Heart left ventricle (tissue), 16 donors: ENCODE measurements around the gene MRPL18. TPM values are rescaled to one million over a fixed set of nuclear protein-coding genes. Genes with fewer than 3 reads are reported as not detected.

ENCODE experiments used
- ATAC-seq, 4 donors: fragments of 200-7000 bp; cut with Tn5 transposase; one replicate each; pipeline ENCODE4 v1.9.1; 2020 to 2022; ENCODE audit warnings: moderate library complexity in 4 of 4, mild to moderate bottlenecking in 3 of 4, moderate number of reproducible peaks in 1 of 4
- DNase-seq, 5 donors: peaks; one replicate each; pipeline ENCODE4 v3.0.0-alpha.2; 2020
- H3K27ac ChIP-seq, 12 donors: fragments of 200-600 bp; sonication (generic) in 4 of 12; one replicate each; pipeline versions ENCODE4 v1.5.0 to v1.8.0; 2016 to 2022; ENCODE audit warnings: mild to moderate bottlenecking in 2 of 12
- H3K27me3 ChIP-seq, 9 donors: fragments of 200-600 bp; sonication (generic) in 2 of 9; one replicate each; pipeline versions ENCODE4 v1.5.1 to v1.8.0; 2016 to 2022; ENCODE audit warnings: mild to moderate bottlenecking in 3 of 9
- H3K36me3 ChIP-seq, 9 donors: fragments of 200-600 bp; sonication (generic) in 2 of 9; one replicate each; pipeline versions ENCODE4 v1.5.0 to v1.8.0; 2018 to 2022; ENCODE audit warnings: mild to moderate bottlenecking in 2 of 9
- H3K4me1 ChIP-seq, 12 donors: fragments of 200-600 bp; sonication (generic) in 4 of 12; one replicate each; pipeline versions ENCODE4 v1.5.0 to v1.8.0; 2016 to 2022; ENCODE audit warnings: mild to moderate bottlenecking in 3 of 12
- H3K4me3 ChIP-seq, 12 donors: fragments of 200-600 bp; sonication (generic) in 4 of 12; one replicate each; pipeline versions ENCODE4 v1.5.0 to v1.8.0; 2017 to 2022; ENCODE audit warnings: mild to moderate bottlenecking in 9 of 12, moderate library complexity in 4 of 12
- H3K9me3 ChIP-seq, 12 donors: fragments of 200-600 bp; sonication (generic) in 4 of 12; one replicate each; pipeline versions ENCODE4 v1.5.0 to v1.8.0; 2016 to 2022; ENCODE audit warnings: mild to moderate bottlenecking in 1 of 12
- POLR2A ChIP-seq, 2 donors: fragments of 450-650 bp; IDR thresholded peaks; one replicate each; pipeline ENCODE4 v1.6.1; 2017; ENCODE audit warnings: antibody characterized with exemption in 2 of 2, mild to moderate bottlenecking in 2 of 2, moderate library complexity in 2 of 2
- WGBS, 4 donors: extraction: QIAGEN DNeasy Blood & Tissue Kit in 2 of 4; methylation state at CpG; one replicate each; pipeline versions ENCODE4 v1.1.5 to v1.1.7; 2013 to 2018; 5-methylcytosine and 5-hydroxymethylcytosine counted together
- intact Hi-C, 10 donors: fragments of 100-400 bp; cut with DNase I; formaldehyde crosslinking; loops; one replicate each; pipeline versions ENCODE4 v1.11.1 to v1.14.2; 2022
- long read RNA-seq, 3 donors: library from polyadenylated mRNA; unstranded; transcript quantifications; one replicate each; pipeline ENCODE4 v2.0.0, GENCODE V29; 2020 to 2021
- polyA plus RNA-seq, 2 donors: library from polyadenylated mRNA; stranded (reverse); fragments of 200-250 nt; gene quantifications; one replicate each; pipeline ENCODE4 v1.2.3, GENCODE V29; 2013
- total RNA-seq, 9 donors: library from RNA; depleted of rRNA in 2 of 9; stranded (reverse); fragments of >200 nt in 2 of 9; fragmentation: NEBNext Ultra II Directional in 3 of 9; extraction: Animal tissue kit (Norgen Biotek cat#: 25700) in 3 of 9; gene quantifications; one replicate each; pipeline versions ENCODE4 v1.1.0 to v1.2.4, GENCODE V29; 2016 to 2023
- TF ChIP-seq, protein P1 (sequence below), 12 donors: fragments of 200-600 bp; sonication (generic) in 4 of 12; IDR thresholded peaks; one replicate each; pipeline versions ENCODE4 v1.5.0 to v1.8.0; 2018 to 2022; ENCODE audit warnings: antibody characterized with exemption in 12 of 12, mild to moderate bottlenecking in 5 of 12
- donor health status: ischemic (EF 13 %, LVEDD 7.1; RV severe dilation, severe dysfunction).
- donor health status: healthy with polysubstance abuse.
- donor health status: DM: no; HTN: yes; CAD: no.
- donor health status: DM: no; HTN: no; CAD: no.
- donor health status: ischemic (EF 25% LVEDD 6.9; RV normal size, moderate dysfunction).
- donor health status: ischemic (EF 25% LVEDD 5.7; RV mildly dilated, moderate dysfunction).
- donor health status: healthy.
- donor health status: DM: yes; HTN: yes; CAD: no.
- donor health status: ischemic (EF 35%, LVEDD 5.7; RV mildly dilated, moderate dysfunction).
- donor health status: nonischemic (EF 11% LVEDD 7.7; RV severe dilation, severe dysfunction).
- donor health status: DM: yes; HTN: yes; CAD: no.
- donor health status: PGD.
- donor health status: ischemic (EF 29% LVEDD 5.4; RV normal size, mild dysfunction).
- donor health status: nonischemic (EF 23%, LVEDD 6.1; RV moderate dilation, normal function).

The MRPL18 gene
- total RNA-seq (10 to 100 TPM; 52.4 to 91.1 (median 61.4) TPM), polyA plus RNA-seq (100 to 1,000 TPM; 114 to 145 TPM)
- long read RNA-seq, donor 1, transcript MRPL18-201 (4 exons, 978 nt) = major isoform, 28 of 36 reads
- long read RNA-seq, donor 1, partial matches to known transcripts = 0 of 36 reads
- long read RNA-seq, donor 1, other reads (novel, unspliced or antisense) = 8 of 36 reads
- long read RNA-seq, donor 2, transcript MRPL18-201 (4 exons, 978 nt) = major isoform, 74 of 90 reads
- long read RNA-seq, donor 2, partial matches to known transcripts = 1 of 90 reads
- long read RNA-seq, donor 2, other reads (novel, unspliced or antisense) = 15 of 90 reads
- long read RNA-seq, donor 3, transcript MRPL18-201 (4 exons, 978 nt) = major isoform, 43 of 53 reads
- long read RNA-seq, donor 3, partial matches to known transcripts = 4 of 53 reads
- long read RNA-seq, donor 3, other reads (novel, unspliced or antisense) = 4 of 53 reads

DNA sequence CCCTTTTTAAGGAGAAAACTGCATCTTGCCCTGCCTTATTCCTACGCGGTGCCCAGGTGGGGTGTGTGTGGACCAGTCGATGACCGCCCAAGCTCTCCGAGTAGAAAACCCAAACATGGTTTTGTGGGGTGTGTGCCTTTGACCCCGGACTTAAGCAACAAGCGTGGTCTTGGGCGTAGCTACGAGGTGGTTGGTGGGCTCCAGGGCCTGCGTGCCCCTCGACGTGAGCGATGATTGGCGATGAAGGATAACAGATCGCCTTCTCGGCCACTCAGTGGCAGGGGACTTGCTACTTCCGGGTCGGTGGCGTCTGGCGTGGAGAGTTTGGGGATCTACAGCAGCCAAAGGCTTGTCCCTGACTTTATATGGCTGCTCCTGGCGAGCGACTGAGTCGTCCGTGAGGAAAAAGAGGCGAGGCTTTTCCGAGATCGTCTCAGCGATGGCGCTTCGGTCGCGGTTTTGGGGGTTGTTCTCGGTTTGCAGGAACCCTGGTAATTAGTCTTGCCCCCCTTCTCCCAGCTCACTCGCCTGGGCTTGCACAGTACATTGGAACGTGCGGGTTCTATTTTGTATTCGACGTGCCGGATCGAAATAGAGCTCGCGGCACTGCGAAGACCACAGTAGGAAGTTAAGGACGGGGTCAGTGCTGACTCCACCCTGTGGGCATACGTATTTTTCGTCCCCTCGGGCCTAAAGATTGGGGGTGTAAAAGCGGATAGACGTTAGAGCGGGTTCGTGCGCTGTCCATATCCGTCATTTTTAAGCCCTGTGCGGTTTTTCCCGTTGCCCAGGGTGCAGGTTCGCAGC, at the start of gene MRPL18:
MRPL18 (plus strand) TSS at position 319 of the 807 bp plus-strand sequence; CDS start at position 440, 121 bp downstream.
- intact Hi-C loops = loop anchor here in 3 of 10 donors (1.0 to 5.0 kb wide), 4 partner anchors 63 to 98 kb away; partner anchors contain the start of genes WTAP (in 2 of the 3) and SOD2 (in 1 of the 3)
- H3K27ac ChIP-seq = peak within 1 kb of the TSS; percentile 73 to 99 (median 96)
- peaks cover 5 to 51% (median 35%) of the 10 kb centered on the region in 12 donors for H3K4me1 ChIP-seq
- 0 to 1% (median 0%) methylated on average over 35 to 56 of the region's 56 CpGs for WGBS, 4 donors
- peaks cover 0 to 64% (median 52%) of the 10 kb centered on the region in 9 donors for H3K36me3 ChIP-seq
- TF ChIP-seq, protein P1, sequence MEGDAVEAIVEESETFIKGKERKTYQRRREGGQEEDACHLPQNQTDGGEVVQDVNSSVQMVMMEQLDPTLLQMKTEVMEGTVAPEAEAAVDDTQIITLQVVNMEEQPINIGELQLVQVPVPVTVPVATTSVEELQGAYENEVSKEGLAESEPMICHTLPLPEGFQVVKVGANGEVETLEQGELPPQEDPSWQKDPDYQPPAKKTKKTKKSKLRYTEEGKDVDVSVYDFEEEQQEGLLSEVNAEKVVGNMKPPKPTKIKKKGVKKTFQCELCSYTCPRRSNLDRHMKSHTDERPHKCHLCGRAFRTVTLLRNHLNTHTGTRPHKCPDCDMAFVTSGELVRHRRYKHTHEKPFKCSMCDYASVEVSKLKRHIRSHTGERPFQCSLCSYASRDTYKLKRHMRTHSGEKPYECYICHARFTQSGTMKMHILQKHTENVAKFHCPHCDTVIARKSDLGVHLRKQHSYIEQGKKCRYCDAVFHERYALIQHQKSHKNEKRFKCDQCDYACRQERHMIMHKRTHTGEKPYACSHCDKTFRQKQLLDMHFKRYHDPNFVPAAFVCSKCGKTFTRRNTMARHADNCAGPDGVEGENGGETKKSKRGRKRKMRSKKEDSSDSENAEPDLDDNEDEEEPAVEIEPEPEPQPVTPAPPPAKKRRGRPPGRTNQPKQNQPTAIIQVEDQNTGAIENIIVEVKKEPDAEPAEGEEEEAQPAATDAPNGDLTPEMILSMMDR (IDR thresholded peaks at IDR 0.05) = no peak
- TF ChIP-seq POLR2A (IDR thresholded peaks at IDR 0.05) = peak in 1 of 2 donors; percentile 63
- ATAC-seq (peak; percentile 93 to 97 (median 94)), DNase-seq (peak; percentile 95 to 98 (median 96))
- H3K4me3 ChIP-seq = peak within 1 kb of the TSS; percentile 80 to 100 (median 93)
- no peaks in the 10 kb centered on the region for H3K9me3 ChIP-seq
- H3K27me3 ChIP-seq = no peaks in the 10 kb centered on the region

DNA sequence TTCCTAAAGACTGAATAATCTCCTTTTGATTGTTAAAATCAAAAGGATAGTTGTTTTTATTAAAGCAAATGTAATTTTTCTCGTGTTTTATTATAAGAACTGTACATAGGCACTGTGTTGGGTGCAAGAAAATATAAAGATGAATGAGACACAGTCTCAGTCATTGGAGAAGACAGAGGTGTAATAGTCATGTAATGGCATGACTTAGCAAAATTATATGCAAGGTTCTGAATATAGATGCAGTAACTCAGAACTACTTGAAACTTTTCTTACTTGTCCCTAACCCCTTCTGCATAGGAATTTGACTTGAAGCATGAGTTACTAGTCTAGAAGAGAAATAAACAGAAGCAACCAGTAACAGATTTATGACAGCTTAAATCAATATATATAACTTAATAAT, 48.1 kb upstream of the MRPL18 start:
- no peak for DNase-seq
- Histone ChIP-seq H3K27me3 (no peaks in the 10 kb centered on the region), H3K27ac (no peak overlapping the region), H3K9me3 (no peaks in the 10 kb centered on the region), H3K4me3 (no peak overlapping the region), H3K4me1 (peaks cover 0 to 46% (median 7%) of the 10 kb centered on the region in 12 donors), H3K36me3 (peaks cover 0 to 100% (median 98%) of the 10 kb centered on the region in 9 donors)
- WGBS, 4 donors = 77 to 89% (median 84%) methylated on average over 1 of the region's 1 CpG
- no peak for ATAC-seq
- TF ChIP-seq, protein P1 (IDR thresholded peaks at IDR 0.05) = no peak
- TF ChIP-seq POLR2A (IDR thresholded peaks at IDR 0.05) = no peak
- intact Hi-C loops = no loop called here

DNA sequence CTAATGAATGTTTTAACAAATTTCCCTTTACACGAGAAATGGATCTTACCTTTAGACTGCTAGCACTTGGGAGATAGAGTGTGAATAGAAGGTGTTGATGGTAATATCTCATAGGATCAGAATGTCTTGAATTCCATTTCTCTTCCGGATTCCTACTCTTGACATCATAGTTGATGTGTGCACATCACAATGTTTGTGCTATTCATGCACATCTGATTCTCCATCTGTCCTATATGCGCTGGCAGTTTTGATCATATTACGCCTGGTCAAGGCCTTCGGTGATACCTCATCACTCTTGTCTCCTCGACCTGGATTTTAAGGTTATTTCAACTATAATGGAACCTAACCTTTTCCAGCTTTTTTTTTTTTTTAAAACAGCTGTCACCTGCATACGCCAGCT, 45.2 kb upstream of the MRPL18 start:
- ATAC-seq = no peak
- WGBS, 4 donors = 74 to 78% (median 76%) methylated on average over 7 of the region's 7 CpGs

More for the DNA sequence above, 45.2 kb upstream of the MRPL18 start:
- TF ChIP-seq POLR2A (IDR thresholded peaks at IDR 0.05) = no peak
- TF ChIP-seq, protein P1 (IDR thresholded peaks at IDR 0.05) = no peak
- H3K36me3 ChIP-seq = peaks cover 0 to 100% (median 100%) of the 10 kb centered on the region in 9 donors
- intact Hi-C loops = no loop called here
- no peaks in the 10 kb centered on the region for H3K27me3 ChIP-seq
- peaks cover 0 to 21% (median 5%) of the 10 kb centered on the region in 12 donors for H3K4me1 ChIP-seq
- DNase-seq = no peak
- H3K4me3 ChIP-seq = no peak overlapping the region
- H3K9me3 ChIP-seq = no peaks in the 10 kb centered on the region
- H3K27ac ChIP-seq = peak overlapping the region in 1 of 12 donors; percentile 13
